GM21423 (cell line): ENCODE data around the gene DHX35.

ENCODE experiments used
- ATAC-seq: cut with Tn5 transposase; IDR thresholded peaks from one replicate; pipeline ENCODE4 v1.9.1; 2021; ENCODE audit warnings: mild to moderate bottlenecking, moderate library complexity; ENCODE audit not compliant: unreplicated experiment

Gene DHX35

GRCh38 chr20:39016506-39016905, 54.4 kb downstream of the DHX35 start:
- ATAC-seq = no peak

DNA sequence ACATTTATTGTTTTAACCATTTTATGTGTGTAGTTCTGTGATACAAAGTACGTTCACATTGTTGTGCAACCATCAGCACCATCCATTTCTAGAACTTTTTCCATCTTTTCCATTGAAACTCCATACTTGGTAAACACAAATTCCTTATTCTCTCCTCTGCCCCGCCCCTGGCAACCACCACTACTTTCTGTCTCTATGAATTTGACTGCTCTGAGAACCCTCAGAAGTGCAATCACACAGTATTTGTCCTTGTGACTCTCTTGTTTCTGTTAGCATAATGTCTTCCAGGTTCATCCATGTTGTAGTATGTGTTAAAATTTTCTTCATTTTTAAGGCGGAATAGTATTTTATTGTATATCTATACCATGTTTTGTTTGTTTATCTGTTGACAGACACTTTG, 56.9 kb downstream of the DHX35 start:
- ATAC-seq = no peak

DNA sequence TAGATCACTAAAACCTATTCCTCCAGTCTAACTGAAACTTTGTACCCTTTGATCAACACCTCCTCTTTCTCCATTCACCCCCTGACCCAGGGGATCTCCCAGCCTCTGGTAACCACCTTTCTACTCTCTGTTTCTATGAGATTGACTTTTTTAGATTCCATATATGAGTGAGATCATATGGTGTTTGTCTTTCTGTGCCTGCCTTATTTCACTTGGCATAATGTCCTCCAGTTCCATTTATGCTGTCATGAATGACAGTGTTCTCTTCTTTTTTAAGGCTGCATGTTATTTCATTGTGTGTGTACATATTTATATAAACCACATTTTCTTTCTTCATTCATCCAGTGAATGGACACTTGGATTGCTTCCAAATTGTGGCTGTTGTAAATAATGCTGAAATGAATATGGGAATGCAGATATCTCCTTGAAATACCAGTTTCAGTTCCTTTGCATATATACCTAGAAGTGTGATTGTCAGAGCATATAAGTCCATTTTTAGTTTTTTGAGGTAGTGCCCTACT, 57.7 kb downstream of the DHX35 start:
- peak; percentile 76 for ATAC-seq

DNA sequence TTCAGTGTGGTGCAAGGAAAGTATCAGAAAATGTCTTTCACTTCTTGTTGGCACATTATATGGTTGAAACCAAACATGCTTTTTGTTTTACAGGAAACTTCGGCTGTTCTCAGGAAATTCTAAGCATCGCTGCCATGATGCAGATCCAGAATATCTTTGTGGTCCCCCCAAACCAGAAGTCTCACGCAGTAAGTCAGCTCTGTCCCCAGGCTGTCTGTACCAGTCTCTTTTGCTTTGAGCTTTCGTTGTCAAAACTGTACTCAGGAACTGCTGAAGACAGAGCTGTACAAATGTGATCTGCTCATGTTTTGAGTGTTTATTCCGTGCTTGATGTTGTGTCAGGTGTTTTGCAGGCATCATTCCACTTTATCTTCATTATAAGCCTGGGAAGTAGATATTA, 59.6 kb downstream of the DHX35 start:
- no peak for ATAC-seq

DNA sequence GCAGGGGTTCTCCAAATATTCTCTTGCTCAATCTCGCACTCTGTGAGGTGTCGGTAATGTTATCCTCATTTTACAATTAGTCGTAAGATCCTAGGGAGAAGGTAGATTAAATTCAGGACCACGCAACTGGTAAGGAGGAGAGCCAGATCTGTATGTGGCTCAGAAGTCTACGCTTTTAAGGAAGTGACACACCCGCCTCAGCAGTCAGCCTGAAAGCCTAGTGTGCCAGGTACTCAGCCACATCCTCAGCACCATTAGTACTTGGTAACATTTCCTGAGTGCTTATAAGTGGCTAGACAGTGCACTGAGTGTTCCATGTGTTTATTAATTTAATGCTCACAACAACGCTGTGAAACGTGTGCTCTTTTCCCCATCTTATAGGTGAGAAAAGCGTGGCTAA, 63.7 kb downstream of the DHX35 start:
- no peak for ATAC-seq

DNA sequence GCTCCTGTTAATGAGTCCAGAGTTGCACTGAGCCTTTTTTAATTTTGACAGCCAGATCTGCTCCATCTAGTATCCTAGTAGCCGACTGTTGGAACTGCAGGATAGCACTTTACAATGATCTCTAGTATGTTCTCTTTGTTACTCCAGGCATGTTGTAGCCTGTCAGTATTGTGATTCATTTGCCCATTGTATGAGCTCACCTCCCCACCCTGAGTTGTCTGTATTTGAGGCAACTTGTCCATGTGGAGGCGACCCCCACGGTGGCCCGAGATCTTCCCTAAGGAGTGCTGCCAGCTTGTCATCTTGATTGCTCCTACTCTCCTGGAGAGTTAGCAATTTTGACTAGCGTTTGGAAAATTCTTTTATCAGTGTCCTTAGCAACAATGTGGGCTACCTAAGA, 67.2 kb downstream of the DHX35 start:
- no peak for ATAC-seq

- ATAC-seq = no peak
Observed at GRCh38 chr20:39032997-39033396, 70.9 kb downstream of the DHX35 start.

DNA sequence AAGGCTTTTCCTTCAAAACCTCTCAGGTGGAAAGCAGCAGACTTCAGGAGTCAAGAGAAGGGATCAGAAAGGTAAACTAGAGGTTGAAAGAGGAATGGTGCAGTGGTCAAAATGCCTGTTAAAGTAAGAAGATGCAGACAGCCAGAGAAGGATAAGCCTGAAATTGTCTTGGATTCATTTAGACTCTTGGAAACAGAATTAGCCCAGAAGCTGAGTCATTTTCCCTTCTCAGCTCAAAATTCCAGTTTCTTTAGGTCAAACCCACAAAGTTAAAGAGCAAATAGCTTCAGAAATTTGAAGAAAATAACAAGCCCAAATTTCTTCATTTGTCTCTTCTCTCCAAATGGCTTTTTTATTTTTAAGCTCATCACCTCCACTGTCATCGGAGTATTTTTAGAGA, 73.9 kb downstream of the DHX35 start:
- ATAC-seq = no peak

DNA sequence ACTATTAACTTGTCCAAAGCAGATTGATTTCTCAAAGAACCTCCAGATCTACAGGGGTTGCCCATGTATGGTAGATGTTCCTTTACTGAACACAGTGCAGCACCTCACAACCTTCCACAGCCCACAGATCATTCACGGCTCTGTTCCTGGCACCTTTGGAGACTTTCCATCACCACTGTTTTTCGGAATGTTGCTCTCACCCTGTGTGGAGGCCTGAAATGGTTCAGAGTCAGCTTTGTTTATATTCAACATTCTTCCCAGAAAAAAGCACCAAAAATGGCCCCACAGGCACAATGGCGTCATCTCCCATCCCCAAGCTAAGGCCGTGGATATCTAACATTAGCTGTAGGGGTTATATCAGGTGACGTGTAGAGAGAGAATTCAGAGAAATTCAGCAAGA, 74.7 kb downstream of the DHX35 start:
- no peak for ATAC-seq

GRCh38 chr20:39038047-39038446, 75.9 kb downstream of the DHX35 start:
- ATAC-seq = no peak

DNA sequence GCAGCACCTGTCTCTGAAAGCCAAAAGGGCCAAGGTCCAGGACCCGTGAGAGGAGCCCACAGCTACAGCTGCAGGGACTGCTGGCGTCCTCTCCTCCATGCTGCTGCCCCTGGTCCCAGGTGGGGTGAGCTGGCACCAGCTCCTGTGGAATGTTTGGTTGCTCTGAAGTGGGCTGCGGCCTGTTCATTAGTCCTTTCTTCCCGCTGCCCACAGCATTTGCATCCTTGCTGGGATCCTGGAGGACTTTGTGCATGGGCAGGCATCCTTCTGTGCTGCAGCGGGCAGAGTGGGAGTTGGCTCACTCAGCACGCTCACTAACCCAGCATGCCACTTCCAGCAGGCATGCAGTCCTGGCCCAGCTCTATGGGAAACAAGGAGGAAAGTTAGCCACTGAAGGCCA, 76.4 kb downstream of the DHX35 start:
- no peak for ATAC-seq

- no peak for ATAC-seq
Observed at GRCh38 chr20:39039261-39039660, 77.1 kb downstream of the DHX35 start.

- ATAC-seq = no peak
Observed at GRCh38 chr20:39040116-39040515, 78.0 kb downstream of the DHX35 start.

DNA sequence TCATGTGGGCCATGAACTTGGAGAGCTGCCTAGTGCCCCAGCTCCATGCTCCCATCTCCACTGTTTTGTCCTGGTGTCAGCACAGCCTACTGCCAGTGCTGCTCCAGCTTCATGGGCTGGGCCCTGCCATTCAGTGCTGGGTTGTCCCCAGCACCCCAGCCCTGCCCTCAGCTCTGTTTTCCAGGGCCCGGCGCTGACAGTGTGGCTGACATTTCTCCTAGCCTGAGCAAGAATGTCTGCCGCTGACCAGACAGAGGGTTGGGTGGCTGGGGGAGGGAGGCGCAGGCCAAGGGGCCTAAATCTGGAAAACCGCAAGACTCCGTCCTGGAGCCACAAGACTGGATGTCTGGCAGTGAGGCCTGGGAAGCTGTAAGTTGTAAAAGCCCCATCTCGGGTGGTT, 78.9 kb downstream of the DHX35 start:
- ATAC-seq = no peak

- no peak for ATAC-seq
Observed at GRCh38 chr20:39042279-39043150, 80.4 kb downstream of the DHX35 start.

- ATAC-seq = no peak
Observed at GRCh38 chr20:39044501-39044900, 82.4 kb downstream of the DHX35 start.

- no peak for ATAC-seq
Observed at GRCh38 chr20:39045676-39046075, 83.5 kb downstream of the DHX35 start.

DNA sequence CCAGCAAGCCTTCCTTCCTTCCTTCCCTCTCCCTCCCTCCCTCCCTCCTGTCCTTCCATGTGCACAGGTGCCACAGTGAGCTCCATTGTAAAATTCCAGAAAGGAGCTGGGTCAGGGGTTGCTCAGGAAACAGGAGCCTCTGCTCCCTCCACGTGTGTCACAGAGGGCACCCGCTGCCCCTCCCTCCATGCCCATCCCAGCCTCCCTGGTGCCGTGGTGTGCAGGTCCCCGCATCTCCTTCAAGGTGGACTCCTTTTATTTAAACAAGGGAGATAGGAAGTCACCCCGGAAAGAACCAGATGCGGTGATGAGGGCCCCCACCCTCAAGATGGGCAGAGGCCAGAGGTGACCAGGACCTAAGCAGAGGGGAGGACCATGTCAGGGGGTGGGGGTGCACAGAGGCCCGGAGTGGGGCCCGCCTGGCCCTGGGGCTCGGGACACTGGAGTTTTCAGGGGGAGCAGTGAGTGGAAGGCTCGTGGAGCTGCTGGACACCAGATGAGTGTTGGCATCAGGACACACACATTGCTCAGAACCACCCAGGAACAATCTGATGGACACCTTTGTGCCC, 85.4 kb downstream of the DHX35 start:
- ATAC-seq = no peak

GRCh38 chr20:39048000-39048696, 86.0 kb downstream of the DHX35 start:
- ATAC-seq = peak; percentile 59

- no peak for ATAC-seq
Observed at GRCh38 chr20:39049148-39049547, 87.0 kb downstream of the DHX35 start.

GRCh38 chr20:39049684-39050554, 87.8 kb downstream of the DHX35 start:
- ATAC-seq = peak; percentile 83
